ENCODE results near the gene ATRAID. TPM values are rescaled to one million over a fixed set of nuclear protein-coding genes. Genes with fewer than 3 reads are reported as not detected.

Gene ATRAID
- total and polyA plus RNA-seq, 12 donors = 116 to 162 (median 132) TPM

DNA sequence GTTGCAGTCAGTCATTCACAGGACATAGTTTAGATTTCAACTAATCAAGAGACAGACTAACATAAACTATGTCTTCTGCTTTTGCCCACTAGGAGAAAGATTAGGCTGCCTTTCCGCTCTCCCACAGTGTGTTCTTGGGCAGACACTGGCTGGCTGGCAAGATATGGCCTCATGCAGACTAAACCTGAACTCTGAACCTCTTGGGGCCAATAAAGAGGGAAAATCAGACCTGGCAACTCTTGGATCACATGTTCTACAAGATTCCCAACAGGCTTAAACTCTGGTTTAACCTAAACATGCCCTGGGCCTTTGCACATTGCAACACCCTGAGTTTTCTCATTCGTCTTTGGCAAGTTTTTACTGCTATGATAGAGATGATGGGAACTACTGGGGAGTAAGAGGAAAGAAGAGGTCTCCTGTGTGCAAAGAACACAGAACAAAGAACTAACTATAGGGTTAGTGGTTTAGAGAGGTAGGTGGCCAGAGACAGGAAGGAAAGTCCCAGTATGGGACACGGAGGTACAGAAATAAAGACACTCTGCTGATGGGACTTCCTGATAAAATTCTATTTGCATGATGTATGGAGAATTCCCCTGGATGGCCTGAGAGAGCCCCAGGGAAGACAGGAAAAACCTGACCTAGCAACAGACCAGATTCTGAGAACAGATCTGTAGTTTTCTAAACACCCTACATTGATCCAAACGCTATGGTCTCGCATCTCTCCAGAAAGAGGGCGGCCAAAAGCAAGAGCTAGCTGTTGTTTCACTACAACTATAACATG is 2.0 kb upstream of the ATRAID start:
- ATAC-seq (no peak), DNase-seq (no peak)
- no peaks in the 10 kb centered on the region for H3K9me3 ChIP-seq
- H3K36me3 ChIP-seq = peaks cover 0 to 67% (median 18%) of the 10 kb centered on the region in 9 donors
- H3K4me3 ChIP-seq = no peak overlapping the region
- 87 to 96% methylated on average over 6 of the region's 6 CpGs for WGBS, 2 donors
- no peak overlapping the region for H3K27ac ChIP-seq
- intact Hi-C loops (cut with DNase I) = loop anchor here in 7 of 10 donors (5.0 to 10.0 kb wide), 7 partner anchors 113 to 425 kb away; partner anchors contain the start of genes GTF3C2 (in 2 of the 7), CENPA (in 1 of the 7) and MAPRE3 (in 1 of the 7)
- H3K27me3 ChIP-seq = no peaks in the 10 kb centered on the region
- no peak for TF ChIP-seq CTCF (IDR thresholded peaks at IDR 0.05)
- H3K4me1 ChIP-seq = peaks cover 7 to 22% (median 17%) of the 10 kb centered on the region in 9 donors

DNA sequence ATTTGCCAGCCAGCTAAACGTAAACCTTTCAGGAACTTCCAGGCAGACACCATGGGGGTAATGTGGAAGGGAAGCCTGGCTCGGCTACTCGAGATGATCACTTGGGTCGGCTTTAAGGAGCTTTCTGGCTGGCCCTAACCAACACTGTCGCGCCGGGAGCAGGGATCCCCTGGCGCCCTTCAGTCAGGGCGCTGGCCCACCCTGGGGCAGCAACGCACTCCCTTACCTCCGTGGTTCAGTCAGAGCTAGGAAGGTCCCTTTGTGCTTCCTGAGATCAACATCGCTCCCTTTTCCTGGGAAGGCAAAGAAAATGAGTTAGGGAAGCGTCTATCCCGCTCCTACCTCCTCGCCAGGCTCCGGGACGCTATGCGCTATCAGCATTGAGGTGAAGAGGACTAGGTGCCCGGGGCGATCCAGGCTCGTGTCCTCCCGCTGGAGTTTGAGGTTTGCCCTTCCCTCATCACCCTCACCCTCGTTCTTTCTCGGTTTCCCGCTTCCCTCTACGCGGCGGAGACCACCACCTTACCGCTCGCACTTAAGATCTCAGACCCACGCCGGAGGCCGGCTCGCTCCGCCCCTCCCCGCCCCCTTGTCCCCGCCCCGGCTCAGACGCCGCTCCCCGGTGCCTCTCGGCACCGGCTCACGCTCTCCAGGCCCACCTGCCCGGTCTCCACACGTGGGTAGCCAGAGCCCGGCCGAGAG is 449 bp upstream of the ATRAID start:
- Histone ChIP-seq H3K4me3 (peak overlapping the region; percentile 50 to 93 (median 77)), H3K9me3 (no peaks in the 10 kb centered on the region), H3K36me3 (peaks cover 0 to 67% (median 14%) of the 10 kb centered on the region in 9 donors), H3K27me3 (no peaks in the 10 kb centered on the region), H3K4me1 (peaks cover 7 to 23% (median 17%) of the 10 kb centered on the region in 9 donors), H3K27ac (peak overlapping the region; percentile 89 to 99 (median 98))
- peak in 7 of 8 donors; percentile 1 to 35 (median 3) for ATAC-seq
- 2 to 6% methylated on average over 47 to 48 of the region's 48 CpGs for WGBS, 2 donors
- DNase-seq = no peak
- intact Hi-C loops (cut with DNase I) = loop anchor here in 3 of 10 donors (5.0 to 10.0 kb wide), 3 partner anchors 143 to 153 kb away; partner anchors contain the start of gene GTF3C2 (in 2 of the 3)
- no peak for TF ChIP-seq CTCF (IDR thresholded peaks at IDR 0.05)

GRCh38 chr2:27212626-27213471 is 1.0 kb downstream of the ATRAID start:
- Histone ChIP-seq H3K36me3 (peaks cover 0 to 56% (median 8%) of the 10 kb centered on the region in 9 donors), H3K27me3 (no peaks in the 10 kb centered on the region), H3K9me3 (no peaks in the 10 kb centered on the region), H3K4me1 (peaks cover 7 to 33% (median 28%) of the 10 kb centered on the region in 9 donors), H3K4me3 (peak overlapping the region; percentile 50 to 93 (median 77)), H3K27ac (peak overlapping the region; percentile 89 to 99 (median 98))
- no peak for TF ChIP-seq CTCF (IDR thresholded peaks at IDR 0.05)
- 6 to 8% methylated on average over 34 of the region's 34 CpGs for WGBS, 2 donors
- DNase-seq (no peak), ATAC-seq (peak in 6 of 8 donors; percentile 2 to 26 (median 14))
- intact Hi-C loops (cut with DNase I) = loop anchor here in 3 of 10 donors (5.0 to 10.0 kb wide), 3 partner anchors 142 to 152 kb away; partner anchors contain the start of gene GTF3C2 (in 2 of the 3)
